GM12891 (cell line): ENCODE data around the gene TALDO1.

Experiments
- POLR2A ChIP-seq: IDR thresholded peaks from 2 replicates; pipeline ENCODE4 v1.6.1; 2011; ENCODE audit warnings: low read depth, low read length, control low read depth
- POLR2AphosphoS5 ChIP-seq: IDR thresholded peaks from 2 replicates; pipeline ENCODE4 v1.6.1; 2011; ENCODE audit warnings: low read depth, low read length, control low read depth
- TAF1 ChIP-seq: IDR thresholded peaks from 2 replicates; pipeline ENCODE4 v1.6.1; 2011; ENCODE audit warnings: low read depth, low read length, control low read depth

DNA sequence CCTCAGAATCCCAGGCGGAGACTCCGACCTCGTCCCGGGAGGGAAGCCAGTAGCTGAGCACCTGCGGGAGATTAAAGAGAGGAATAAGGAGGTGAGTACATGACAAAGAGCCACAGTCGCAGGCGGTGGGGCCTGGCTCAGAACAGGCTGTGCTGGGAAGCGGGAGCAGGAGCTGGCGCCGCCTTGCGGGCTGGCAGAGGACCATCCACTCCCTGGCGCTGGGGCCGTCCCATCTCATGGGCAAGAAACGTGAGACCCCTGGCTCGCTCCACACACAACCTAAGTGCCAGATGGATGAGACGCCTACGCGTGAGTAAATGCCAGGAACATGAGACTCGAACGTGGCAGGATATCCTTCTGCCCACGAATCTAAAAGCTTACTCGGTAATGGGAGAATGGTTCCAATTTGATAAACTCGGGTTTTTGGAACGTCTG lies 36.3 kb downstream of the TALDO1 start:
- TF ChIP-seq POLR2AphosphoS5 = no peak
- TF ChIP-seq POLR2A = no peak
- no peak for TF ChIP-seq TAF1
